GM10266 (cell line): ENCODE results near the gene ABLIM3.

Experiments used
- DNase-seq: peaks from one replicate; pipeline ENCODE4 v3.0.0; 2012; ENCODE audit errors: extremely low spot score
- TF ChIP-seq, protein P1 (sequence below): IDR thresholded peaks from 2 replicates; pipeline ENCODE4 v1.5.1; 2012; ENCODE audit warnings: mild to moderate bottlenecking, low read depth; ENCODE audit not compliant: control insufficient read depth, insufficient read depth; ENCODE audit errors: missing control alignments

ABLIM3 gene

DNA sequence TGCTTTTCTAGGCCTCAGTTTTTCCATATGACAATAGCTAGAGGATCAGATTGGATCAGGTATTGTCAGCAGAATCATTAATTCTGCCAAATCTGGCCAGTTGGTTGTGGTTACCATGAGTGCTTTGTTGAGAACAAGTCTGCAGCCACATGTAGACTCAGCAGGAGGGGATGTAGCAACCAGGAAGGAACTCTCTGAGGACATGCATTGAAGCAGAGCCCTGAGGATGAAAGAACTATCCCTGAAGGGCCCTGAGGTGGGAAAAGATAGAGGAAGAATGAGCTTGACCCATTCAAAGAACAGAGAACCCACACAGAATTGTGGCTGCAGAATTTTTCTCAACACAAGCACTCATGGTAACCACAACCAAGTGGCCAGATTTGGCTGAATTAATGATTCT lies 70.3 kb downstream of the ABLIM3 start:
- TF ChIP-seq, protein P1, sequence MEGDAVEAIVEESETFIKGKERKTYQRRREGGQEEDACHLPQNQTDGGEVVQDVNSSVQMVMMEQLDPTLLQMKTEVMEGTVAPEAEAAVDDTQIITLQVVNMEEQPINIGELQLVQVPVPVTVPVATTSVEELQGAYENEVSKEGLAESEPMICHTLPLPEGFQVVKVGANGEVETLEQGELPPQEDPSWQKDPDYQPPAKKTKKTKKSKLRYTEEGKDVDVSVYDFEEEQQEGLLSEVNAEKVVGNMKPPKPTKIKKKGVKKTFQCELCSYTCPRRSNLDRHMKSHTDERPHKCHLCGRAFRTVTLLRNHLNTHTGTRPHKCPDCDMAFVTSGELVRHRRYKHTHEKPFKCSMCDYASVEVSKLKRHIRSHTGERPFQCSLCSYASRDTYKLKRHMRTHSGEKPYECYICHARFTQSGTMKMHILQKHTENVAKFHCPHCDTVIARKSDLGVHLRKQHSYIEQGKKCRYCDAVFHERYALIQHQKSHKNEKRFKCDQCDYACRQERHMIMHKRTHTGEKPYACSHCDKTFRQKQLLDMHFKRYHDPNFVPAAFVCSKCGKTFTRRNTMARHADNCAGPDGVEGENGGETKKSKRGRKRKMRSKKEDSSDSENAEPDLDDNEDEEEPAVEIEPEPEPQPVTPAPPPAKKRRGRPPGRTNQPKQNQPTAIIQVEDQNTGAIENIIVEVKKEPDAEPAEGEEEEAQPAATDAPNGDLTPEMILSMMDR: no peak
- no peak for DNase-seq

DNA sequence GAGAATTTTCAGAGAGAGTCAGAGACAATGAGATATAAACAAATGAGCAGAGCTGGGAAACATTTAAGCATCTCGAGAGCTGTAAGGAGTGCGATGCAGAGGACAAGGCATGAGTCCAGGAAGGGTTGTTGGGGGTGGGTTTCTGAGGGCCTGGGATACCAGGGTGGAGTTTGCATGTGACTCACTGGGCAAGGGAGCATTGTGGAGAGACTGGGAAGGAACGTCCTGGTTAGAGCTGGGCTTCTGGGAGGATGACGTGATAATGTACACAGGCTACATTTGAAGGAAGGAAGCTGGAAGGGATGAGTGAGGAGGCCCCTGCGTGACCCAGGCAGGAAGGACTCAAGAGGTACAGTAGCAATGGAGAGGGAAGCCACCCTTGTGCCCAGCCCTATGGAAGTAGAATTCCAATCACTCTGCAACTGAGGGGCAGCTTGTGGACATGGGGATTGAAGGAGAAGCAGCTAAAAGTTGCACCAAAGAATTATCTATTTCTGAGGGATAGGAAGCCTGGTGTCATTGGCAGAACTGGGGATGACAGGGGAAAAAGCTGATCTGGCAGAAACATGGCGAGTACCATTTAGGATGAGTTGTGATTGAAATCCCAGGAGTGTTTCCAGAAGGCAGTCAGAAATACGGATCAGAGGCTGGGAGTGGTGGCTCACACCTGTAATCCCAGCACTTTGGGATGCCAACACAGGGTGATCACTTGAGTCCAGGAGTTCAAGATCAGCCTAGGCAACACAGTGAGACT lies 71.1 kb downstream of the ABLIM3 start:
- TF ChIP-seq, protein P1: no peak
- DNase-seq: no peak

DNA sequence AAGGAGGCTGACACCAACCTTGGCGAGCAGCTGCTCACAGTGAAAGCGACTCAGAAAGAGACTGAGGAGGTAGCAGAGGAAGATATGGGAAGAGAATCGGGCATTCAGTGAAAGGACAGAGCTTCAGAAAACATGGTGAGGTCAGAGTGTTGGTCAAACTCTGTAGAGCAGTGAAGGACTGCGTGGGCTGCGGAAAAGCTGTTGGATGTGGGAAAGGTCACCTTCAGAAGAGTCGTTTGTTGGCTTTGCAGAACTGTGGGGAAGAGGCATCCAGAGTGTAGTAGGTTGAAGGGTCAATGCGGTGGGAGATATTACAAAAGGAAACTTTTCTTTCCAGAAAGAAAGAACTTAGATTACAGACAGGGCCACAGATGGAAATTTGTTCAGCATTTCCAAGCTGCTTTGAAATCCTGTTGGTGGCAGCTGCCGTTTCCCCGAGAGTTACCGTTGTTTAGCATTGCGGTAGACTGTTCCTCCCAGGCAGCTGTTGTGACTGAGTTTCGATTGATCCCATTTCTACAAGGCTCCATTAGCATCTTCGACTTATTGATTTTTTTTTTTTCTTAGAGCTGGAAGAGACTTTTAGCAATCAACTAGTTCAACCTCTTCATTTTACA lies 72.1 kb downstream of the ABLIM3 start:
- TF ChIP-seq, protein P1: no peak
- no peak for DNase-seq

DNA sequence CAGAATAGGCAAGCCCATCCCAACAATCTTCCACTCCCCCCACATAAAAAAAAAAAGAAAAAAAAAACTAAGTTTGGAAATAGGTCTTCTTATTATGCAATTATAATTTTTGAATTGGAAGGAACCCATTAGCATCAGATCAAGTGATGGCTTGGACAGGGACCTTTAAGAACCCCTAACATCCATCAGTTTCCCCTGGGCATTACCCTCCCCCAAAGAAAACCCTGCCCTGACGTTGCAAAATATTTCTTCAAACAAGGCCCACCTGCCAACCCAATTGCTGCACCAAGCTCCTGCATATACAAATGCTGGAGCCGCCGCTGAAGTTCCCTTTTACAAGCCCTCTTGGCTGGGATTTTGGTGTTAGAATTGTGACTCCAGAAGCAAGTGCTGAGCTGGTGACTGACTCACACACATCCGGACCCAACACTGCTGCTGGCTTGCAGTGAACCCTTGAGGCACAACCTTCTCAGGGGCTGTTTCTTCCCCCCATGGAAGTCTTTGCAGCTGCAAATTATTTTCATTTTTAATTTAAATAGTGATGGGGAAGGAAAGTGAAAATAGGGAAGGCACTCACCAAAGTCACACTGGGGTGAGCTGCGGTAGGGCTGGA lies 74.3 kb downstream of the ABLIM3 start:
- TF ChIP-seq, protein P1: no peak
- DNase-seq: no peak

DNA sequence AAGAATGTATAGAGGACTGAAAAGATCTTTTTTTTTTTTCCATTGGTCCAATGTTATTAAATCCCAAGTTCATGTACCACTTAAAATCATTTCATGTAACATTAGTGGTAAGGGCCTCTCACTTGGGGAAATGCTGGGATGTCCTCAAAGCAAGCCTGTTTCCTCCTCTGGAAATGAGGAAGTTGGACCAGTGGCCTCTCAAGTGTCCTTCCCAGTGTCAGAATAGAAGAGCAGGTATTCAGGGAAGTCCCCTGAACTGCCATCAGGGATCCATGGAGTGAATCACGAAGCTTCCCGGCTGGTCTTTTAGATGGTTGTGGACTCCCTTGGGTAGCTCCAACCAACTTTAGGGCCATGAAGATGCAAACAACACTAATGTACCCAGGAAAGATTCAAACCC lies 75.2 kb downstream of the ABLIM3 start:
- TF ChIP-seq, protein P1: no peak
- no peak for DNase-seq

DNA sequence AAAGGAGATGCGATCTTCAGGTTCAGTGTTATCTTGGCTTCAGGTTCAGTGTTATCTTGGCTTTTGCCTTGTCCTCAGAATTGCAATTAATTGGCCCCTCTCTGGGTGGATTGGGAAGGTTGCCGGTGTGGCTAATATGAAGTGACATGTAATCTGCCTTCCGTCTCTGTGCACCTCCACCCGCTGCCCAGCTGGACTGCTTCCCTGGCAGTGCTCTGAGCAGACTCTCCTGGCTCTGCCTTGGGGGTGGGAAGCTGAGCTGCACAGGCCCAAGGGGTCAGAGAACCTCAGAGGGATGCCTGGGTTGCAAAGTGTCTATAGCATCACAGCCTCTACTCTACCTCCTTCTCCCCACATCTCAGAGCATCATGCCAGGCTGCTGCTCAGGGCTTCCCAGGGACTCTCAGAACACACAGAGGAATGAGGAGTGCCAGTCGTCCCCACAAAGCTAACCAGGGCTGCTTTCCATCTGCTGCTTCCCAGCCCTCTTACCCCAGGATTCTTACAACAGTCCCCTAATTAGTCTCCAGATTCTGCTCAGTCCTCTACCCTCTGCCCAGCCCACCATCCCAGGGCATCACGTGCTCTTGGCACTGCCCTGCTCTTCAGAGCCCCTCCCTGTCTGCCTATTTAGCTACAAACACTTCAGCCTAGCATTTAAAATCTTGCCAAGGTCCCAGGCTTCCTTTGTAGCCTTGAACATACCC lies 76.0 kb downstream of the ABLIM3 start:
- TF ChIP-seq, protein P1: no peak

More for the DNA sequence above, 76.0 kb downstream of the ABLIM3 start:
- DNase-seq: no peak
